OCI-LY1 (cell line): ENCODE measurements around the gene STXBP2.

Experiments
- CTCF ChIP-seq: fragments of 200-600 bp; sonication (generic), shearing (Covaris generic); IDR thresholded peaks from 2 replicates; pipeline ENCODE4 v1.5.1; 2017; ENCODE audit warnings: mild to moderate bottlenecking, antibody characterized with exemption, low read length, moderate library complexity, mixed read lengths
- EZH2 ChIP-seq: fragments of 200-600 bp; sonication (generic), shearing (Covaris generic); IDR thresholded peaks from 2 replicates; pipeline ENCODE4 v1.8.0; 2017; ENCODE audit warnings: borderline replicate concordance, mixed run types, mild to moderate bottlenecking, antibody characterized with exemption, low read length, moderate library complexity, mixed read lengths

GRCh38 chr19:7589822-7590221, 47.1 kb upstream of the STXBP2 start:
- TF ChIP-seq CTCF (no peak), EZH2 (no peak)
